8988T (cell line): ENCODE measurements around the gene CGGBP1.
"Not testable (repeated sequence)": the region's sequence is repeated elsewhere in the genome, so short reads cannot be mapped to it uniquely, and the experiment has no call there.

ENCODE experiments used
- DNase-seq: peaks from one replicate; pipeline ENCODE4 v3.0.0; 2011

Gene CGGBP1

DNA sequence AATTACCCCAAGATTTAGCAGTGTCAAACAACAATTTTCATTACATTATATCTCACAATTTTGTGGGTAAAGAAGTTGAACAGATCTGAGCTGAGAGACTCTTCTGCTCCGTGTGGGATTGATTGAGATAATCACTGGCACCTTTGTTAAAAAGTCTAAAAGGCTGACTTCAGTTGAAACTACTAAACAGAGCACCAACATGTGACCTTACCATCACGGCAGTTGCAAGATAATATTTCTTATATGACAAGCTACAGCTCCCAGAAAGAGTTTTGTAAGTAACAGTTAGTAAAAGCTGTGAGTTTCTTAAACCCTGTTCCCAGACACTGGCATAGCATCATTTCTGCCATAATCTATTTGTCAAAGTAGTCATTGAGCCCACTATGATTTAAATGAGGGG, 25.0 kb downstream of the CGGBP1 start:
- DNase-seq, result no peak

DNA sequence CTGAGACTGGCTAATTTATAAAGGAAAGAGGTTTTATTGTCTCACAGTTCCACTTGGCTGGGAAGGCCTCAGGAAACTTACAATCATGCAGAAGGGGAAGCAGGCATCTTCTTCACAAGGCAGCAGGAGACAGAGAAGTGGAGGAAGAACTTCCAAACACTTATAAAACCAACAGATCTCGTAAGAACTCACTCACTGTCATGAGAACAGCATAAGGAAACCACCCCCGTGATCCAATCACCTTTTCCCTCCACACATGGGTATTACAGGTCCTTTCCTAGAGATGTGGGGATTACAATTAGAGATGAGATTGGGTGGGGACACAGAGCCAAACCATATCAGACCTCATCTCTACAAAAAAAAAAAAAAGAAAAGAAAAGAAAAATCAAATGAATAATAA, 25.7 kb downstream of the CGGBP1 start:
- DNase-seq, result no peak

DNA sequence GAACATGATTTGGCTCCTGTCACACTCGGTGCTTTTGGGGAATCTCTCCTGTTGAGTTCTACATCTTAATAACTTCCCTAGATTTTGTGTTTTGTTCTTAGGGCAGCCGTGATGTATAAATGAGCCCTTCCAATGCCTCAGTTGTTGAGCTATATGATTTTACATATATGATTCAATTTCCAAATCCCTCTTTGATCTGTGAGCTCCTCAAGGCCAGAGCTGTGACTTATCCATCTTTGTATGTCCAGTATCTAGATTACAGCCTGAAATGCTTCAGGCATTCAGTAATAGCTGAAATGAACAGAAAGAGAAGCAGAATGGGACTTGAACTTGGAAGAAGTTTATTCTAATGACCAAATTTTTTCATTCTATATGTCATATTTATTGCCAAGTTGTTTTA, 26.6 kb downstream of the CGGBP1 start:
- no peak for DNase-seq

DNA sequence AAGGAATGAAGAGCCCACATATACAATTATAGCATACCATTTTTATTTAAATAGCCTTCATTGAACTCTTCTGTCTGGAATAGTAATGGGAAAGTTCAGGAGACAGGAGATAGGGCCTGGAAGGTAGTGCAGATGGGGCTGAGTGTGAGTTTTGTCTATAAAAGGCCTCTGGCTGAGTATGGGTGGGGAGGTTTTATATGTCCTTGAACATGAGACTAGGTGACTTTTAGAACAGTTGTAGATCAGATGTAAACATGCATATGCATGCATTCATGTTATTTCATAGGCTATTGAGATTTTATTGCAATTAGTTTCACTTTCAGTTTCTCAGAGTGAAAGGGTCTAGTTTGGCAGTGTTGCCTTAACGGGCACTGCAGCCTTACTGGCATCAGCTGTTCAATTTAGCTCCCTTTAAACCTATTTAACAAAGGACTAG, 27.1 kb downstream of the CGGBP1 start:
- DNase-seq, result no peak

DNA sequence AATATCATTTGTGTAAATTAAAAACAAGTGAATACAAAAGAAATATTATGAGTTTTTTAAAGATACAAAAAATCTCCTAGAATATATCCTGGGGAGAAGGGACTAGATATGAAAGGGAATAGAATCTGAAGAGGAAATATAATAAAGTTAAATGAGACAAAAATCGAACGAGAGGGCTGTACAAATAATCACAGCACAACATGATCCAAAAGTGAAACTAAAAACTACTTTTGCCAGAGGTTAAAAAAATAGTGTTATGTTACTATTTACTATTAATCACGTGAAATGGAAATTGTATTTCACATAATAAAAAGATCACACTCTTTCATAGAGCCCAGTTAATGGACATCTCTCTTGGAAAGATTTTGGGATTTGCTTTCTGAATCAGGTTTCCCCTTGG, 28.6 kb downstream of the CGGBP1 start:
- DNase-seq, result no peak

DNA sequence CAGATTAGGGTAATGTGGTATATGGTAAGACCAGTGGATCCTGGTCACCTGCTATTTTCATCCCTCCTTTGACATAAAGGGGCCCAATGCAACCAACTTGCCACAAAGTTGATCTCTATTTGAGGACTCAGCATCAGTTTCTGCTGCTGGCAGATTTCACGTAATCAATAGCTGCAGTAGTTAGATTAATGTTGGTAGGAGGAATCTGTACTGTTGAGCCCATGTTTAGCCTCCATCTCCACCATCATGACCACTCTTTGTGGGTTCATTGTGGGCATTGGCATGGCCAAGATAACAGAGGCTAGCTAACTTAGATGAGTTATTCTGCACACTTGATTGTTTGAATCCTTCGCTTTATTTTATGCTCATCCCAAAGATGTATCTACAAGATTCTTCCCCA, 29.9 kb downstream of the CGGBP1 start:
- no peak for DNase-seq

DNA sequence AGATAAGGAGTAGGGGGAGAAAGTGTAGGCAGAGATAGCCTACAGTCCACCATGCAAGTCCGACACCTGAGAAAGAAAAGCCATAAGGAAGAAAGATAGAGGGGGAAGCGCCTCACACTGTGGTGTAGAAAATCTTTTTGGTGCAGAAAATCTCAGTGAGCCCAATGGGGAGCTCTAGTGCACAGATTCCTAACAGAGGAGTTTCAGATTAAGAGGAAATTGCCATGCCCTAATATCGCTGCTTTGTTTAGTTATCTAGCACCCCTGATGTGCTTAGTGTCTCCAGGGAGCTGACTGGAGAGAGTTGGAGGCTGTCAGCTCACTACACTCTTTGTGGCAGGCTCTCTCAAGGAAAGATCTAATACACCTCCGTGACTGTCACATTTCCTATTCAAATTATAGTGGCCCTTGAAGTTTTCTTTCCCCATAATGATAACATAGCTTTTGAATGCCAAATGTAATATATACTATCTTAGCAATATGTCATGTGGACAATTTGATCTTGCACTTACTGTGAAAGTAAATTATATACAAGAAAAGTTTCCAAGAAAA, 33.7 kb downstream of the CGGBP1 start:
- no peak for DNase-seq

DNA sequence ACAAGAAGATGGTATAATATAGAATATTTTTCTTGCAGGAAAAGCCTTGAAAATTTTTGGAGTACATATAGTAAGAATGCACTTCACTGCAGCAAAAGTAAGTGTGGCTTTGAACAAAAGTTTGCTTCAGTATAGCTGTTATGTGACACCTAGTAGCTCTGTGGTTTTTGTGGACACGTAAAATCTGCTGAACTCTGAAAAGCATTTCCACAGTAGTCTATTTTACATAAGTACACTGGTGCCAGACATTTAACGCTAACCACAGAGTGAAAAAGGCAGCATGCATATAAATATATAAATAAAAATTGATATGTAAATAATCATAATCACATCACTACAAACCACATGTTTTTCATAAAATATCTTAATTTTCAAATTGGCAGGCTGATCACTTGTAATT, 39.8 kb downstream of the CGGBP1 start:
- no peak for DNase-seq

DNA sequence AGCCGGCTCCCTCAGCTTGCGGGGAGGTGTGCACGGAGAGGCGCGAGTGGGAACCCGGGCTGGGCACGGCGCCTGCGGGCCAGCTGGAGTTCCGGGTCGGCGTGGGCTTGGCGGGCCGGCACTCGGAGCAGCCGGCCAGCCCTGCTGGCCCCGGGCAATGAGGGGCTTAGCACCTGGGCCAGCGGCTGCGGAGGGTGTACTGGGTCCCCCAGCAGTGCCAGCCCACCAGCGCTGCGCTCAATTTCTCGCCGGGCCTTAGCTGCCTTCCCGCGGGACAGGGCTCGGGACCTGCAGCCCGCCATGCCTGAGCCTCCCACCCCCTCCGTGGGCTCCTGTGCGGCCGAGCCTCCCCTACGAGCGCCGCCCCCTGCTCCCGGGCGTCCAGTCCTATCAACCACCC, 43.1 kb downstream of the CGGBP1 start:
- not testable (repeated sequence) for DNase-seq

DNA sequence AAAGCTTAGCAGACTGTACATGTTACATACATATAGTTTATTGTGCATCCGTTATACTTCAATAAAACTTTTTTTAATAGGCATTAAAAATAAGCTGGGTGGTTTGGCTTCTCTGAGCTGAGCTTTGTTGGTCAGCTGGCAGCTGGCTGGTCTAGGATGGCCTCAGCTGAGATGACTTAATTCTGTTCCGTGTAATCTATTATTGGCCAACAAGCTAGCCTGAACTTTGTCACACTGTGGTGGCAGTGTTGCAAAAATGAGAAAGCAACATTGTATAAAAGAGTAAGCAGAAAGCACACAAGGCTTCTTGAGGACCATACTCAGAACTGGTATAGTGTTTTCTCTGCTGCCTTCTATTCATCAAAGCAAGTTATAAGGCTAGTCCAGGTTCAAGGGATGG, 45.2 kb downstream of the CGGBP1 start:
- no peak for DNase-seq

DNA sequence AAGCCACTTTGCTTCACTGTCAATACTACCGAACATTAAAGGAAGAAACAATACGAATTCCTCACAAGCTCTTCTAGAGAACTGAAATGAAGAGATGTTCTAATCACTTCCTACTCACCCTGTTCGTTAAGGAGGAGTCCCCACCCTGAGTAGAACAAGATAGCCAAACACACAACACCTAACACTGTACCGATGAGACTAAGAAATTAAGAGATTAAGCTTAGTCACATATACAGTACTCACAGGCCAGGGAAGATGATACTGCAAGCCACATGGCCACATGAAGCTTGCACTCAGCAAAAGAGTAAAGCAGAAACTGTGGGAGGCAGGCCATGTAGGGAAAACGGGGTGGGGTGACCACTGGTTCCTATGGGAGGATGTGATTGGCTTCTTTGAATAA, 48.0 kb downstream of the CGGBP1 start:
- DNase-seq, result no peak

DNA sequence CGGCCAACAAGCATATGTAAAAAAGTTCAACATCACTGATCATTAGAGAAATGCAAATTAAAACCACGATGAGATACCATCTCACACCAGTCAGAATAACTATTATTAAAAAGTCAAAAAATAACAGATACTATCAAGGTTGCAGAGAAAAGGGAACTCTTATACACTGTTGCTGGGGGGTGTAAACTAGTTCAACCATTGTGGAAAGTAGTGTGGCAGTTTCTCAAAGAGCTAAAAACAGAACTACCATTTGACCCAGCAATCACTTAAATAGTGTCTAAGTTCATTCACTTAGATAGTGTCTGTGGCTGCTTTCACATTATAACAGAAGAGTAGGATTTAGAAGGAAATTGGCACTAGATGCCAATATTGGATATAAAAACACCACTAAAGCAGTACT, 49.7 kb downstream of the CGGBP1 start:
- no peak for DNase-seq

DNA sequence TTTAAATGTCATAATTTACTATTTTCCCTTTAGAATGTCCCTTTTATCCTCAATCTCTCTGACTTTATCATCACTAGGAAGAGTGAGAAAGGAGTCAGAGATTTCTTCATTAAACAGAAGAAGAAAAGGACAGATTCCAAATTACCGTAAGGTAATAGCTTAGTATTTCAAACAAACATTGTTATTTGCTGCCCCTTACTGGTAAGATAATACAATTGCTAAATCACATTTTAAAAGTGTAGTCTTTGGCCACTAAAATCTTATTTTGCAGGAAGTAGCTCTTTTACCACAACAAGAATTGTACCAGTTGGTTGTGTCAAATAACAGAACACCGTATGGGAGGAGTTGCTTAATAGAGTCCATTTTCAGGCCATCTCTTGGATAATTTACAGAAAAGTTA, 53.7 kb downstream of the CGGBP1 start:
- DNase-seq, result no peak

DNA sequence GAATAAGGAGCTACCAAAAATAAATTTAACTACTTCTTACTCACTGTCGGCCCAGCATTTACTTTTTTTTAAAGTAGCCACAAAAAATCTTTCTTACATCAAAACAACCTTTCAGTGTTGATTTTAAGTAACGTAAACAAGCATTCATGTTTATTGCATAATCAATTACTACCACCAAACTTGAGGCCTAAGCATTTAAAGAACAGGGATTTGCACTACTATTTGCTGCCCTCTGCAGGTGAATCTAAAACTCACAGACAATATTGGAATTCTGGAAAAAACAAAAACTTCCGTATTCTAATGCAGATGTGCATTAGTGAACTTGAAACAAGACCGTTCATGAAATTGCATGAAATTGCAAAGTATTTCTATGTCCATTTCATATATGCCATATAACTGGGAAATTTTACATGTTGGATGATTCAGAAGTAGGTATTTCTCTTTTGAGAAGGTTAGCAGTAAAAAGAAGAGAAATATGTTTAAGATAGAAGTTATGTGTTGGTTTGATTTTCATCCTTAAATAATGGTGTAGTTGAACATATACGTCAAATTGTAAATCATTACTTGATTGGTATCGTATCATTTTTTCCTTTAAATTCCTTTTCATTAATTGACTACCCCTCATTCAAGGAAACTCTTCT, 55.6 kb downstream of the CGGBP1 start:
- DNase-seq, result no peak

DNA sequence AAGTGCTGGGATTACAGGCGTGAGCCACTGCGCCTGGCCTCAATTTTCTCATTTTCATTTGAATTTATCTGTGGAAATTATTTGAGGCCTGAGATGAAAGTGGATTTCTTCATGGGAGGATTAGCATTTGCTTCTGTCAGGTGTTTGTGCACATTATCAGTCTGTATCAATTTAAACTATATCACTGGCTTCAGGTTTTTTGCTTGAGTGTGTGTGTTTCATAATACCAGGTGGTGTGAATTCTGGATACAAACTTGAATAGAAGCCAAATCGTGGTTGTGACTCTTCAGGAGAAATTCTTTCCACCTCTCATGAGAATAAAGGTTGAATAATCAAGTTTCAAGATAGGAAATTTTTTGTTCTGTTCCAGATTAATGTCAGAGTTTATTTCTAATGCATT, 56.4 kb downstream of the CGGBP1 start:
- DNase-seq, result no peak
